Neutrophil (primary cell): ENCODE measurements around the gene RASA2.
"Not testable (repeated sequence)": the region's sequence is repeated elsewhere in the genome, so short reads cannot be mapped to it uniquely, and the experiment has no call there.

Source experiments
- H3K27ac ChIP-seq: fragments of 200-600 bp; sonication (generic); 2 replicates; pipeline ENCODE4 v1.5.1; 2016; ENCODE audit warnings: mild to moderate bottlenecking, moderate library complexity
- H3K27me3 ChIP-seq: fragments of 200-600 bp; sonication (generic); 2 replicates; pipeline ENCODE4 v1.6.0; 2016; ENCODE audit warnings: mild to moderate bottlenecking
- H3K36me3 ChIP-seq: fragments of 200-600 bp; sonication (generic); 2 replicates; pipeline ENCODE4 v1.5.1; 2017
- H3K4me1 ChIP-seq, 2 experiments: fragments of 200-600 bp in 1 of 2; sonication (generic) in 1 of 2; 1 replicate in 1 of 2; 2 replicates in 1 of 2; pipeline versions ENCODE4 v1.5.1 to v1.6.1; 2013 to 2016; ENCODE audit warnings: low read depth in 1 of 2, low read length in 1 of 2, mild to moderate bottlenecking in 1 of 2, moderate library complexity in 1 of 2; ENCODE audit not compliant: control insufficient read depth in 1 of 2, insufficient read depth in 1 of 2
- H3K4me3 ChIP-seq, 2 experiments: fragments of 200-600 bp in 1 of 2; sonication (generic) in 1 of 2; 1 replicate in 1 of 2; 2 replicates in 1 of 2; pipeline ENCODE4 v1.5.1; 2013 to 2016; ENCODE audit warnings: low read depth in 1 of 2, low read length in 1 of 2, mild to moderate bottlenecking in 1 of 2, moderate library complexity in 1 of 2
- H3K9me3 ChIP-seq: fragments of 200-600 bp; sonication (generic); 2 replicates; pipeline ENCODE4 v1.5.1; 2016
- CTCF ChIP-seq: fragments of 200-600 bp; sonication (generic); IDR thresholded peaks from 2 replicates; pipeline ENCODE4 v1.5.1; 2016; ENCODE audit warnings: antibody characterized with exemption

RASA2 gene

DNA sequence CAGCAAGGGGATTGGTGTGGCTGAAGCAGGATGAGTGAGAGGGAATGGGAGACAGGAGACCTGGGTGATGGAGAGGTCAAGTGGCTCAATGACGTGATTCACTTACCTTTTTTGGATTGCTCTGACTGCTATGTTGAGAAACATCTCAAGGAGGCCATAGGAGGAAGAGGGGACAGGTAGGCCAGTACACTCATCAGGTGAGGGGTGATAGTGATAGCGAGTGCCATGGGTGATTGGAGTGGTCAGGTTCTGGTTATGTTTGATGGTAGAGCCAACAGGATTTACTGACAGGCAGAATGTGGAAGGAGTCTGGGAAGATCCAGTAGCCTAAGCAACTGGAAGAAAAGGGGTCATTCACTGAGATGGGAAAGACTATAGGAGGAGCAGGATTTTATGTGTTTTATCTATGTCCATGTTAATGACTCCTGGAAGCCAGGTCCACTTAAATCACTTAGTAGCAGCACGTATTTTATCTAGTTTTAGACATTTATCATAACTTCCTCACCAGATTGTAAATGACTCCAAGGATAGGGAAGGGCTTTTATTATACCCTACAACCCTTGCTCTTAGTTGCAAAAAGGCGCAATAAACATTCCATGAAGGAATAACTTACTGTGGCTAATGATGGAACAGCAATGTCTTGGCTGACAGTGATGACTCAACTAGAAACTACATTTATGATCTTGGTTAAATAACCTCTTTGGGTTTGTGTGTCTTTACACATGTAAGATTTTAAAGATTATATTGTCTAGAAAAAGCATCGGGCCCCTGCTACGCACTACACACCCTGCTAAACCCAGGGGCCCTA, 131.5 kb downstream of the RASA2 start:
- H3K4me3 ChIP-seq: no peak overlapping the region
- no peak for TF ChIP-seq CTCF
- no peaks in the 10 kb centered on the region for H3K27me3 ChIP-seq
- H3K27ac ChIP-seq: no peak overlapping the region
- no peaks in the 10 kb centered on the region for H3K9me3 ChIP-seq
- peaks cover 23% of the 10 kb centered on the region for H3K36me3 ChIP-seq
- no peaks in the 10 kb centered on the region for H3K4me1 ChIP-seq

DNA sequence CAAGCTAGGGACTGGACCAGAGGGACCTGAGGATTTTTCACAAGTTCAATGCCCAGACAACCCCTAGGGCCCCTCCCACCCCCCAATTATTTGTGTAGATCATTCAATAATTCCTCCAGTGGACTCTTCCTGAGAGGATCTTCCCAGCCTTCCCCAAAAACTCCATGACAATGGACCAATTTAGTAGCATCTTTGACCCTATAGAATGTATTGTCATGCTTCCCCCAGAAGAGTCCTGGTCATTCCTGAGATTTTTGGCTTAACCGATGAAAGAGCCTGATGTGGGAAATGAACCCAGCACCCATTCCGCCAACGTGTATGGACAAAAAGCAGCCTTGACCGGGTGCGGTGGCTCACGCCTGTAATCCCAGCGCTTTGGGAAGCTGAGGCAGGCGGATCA, 132.1 kb downstream of the RASA2 start:
- H3K27ac ChIP-seq: no peak overlapping the region
- TF ChIP-seq CTCF: no peak
- H3K4me3 ChIP-seq: no peak overlapping the region
- no peaks in the 10 kb centered on the region for H3K4me1 ChIP-seq
- H3K36me3 ChIP-seq: peaks cover 18% of the 10 kb centered on the region
- H3K27me3 ChIP-seq: no peaks in the 10 kb centered on the region
- H3K9me3 ChIP-seq: no peaks in the 10 kb centered on the region

GRCh38 chr3:141619450-141619849, 132.6 kb downstream of the RASA2 start:
- Histone ChIP-seq H3K4me1 (no peaks in the 10 kb centered on the region), H3K27me3 (no peaks in the 10 kb centered on the region), H3K9me3 (no peaks in the 10 kb centered on the region), H3K36me3 (peaks cover 13% of the 10 kb centered on the region), H3K27ac (no peak overlapping the region), H3K4me3 (no peak overlapping the region)
- no peak for TF ChIP-seq CTCF

DNA sequence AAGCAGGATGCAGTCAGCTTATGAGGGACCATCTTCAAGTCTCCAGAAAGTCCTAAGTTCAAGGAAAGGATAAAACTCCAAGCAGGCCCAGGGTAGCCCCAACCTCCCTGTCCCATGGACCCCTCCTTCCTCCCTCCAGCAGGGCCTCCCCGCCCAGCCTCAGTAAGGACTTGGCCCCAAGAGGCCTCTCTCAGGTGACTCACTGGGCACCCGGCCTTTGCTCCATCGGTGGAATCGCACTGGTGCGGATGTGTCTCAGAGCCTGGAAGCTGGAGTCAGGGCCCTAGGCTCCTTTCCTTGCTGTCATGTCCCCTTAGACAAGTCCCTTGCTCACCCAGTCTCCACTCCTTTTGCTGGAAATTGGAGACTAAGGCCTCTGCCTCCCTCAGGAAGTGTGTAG, 136.9 kb downstream of the RASA2 start:
- Histone ChIP-seq H3K36me3 (no peaks in the 10 kb centered on the region), H3K27ac (no peak overlapping the region), H3K9me3 (no peaks in the 10 kb centered on the region), H3K4me1 (no peaks in the 10 kb centered on the region), H3K4me3 (no peak overlapping the region), H3K27me3 (no peaks in the 10 kb centered on the region)
- no peak for TF ChIP-seq CTCF

DNA sequence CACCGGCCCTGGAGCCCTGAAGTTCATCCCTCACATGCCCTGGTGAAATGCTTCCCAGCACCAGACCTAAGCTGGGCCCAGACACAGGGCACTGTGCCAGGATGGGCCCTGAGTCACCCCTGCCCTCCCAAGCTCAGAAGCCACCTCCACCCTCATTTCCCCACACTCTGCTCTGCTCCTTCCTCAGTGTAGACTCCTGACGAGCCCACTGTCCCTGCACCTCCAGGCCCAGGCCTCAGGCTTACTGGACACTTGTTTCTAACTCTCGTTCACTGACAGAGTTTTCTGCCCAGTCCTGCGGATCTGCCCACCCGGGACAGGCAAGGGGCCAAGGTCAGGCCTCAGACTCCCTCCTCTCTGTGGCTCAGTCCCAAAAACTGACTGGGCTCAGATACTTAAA, 138.7 kb downstream of the RASA2 start:
- no peak for TF ChIP-seq CTCF
- H3K4me1 ChIP-seq: no peaks in the 10 kb centered on the region
- no peak overlapping the region for H3K27ac ChIP-seq
- no peaks in the 10 kb centered on the region for H3K27me3 ChIP-seq
- H3K4me3 ChIP-seq: no peak overlapping the region
- no peaks in the 10 kb centered on the region for H3K36me3 ChIP-seq
- no peaks in the 10 kb centered on the region for H3K9me3 ChIP-seq

DNA sequence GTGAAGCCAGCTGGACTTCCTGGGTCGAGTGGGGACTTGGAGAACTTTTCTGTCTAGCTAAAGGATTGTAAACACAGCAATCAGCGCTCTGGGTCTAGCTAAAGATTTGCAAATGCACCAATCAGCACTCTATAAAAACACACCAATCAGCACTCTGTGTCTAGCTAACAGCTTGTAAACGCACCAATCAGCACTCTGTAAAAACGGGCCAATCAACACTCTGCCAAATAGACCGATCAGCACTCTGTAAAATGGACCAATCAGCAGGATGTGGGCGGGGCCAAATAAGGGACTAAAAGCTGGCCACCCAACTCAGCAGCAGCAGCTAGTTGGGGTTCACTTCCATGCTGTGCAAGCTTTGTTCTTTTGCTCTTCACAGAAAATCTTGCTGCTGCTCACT, 141.5 kb downstream of the RASA2 start:
- not testable (repeated sequence) for H3K27me3 ChIP-seq, H3K4me1 ChIP-seq, H3K4me3 ChIP-seq, H3K36me3 ChIP-seq, H3K27ac ChIP-seq, H3K9me3 ChIP-seq

DNA sequence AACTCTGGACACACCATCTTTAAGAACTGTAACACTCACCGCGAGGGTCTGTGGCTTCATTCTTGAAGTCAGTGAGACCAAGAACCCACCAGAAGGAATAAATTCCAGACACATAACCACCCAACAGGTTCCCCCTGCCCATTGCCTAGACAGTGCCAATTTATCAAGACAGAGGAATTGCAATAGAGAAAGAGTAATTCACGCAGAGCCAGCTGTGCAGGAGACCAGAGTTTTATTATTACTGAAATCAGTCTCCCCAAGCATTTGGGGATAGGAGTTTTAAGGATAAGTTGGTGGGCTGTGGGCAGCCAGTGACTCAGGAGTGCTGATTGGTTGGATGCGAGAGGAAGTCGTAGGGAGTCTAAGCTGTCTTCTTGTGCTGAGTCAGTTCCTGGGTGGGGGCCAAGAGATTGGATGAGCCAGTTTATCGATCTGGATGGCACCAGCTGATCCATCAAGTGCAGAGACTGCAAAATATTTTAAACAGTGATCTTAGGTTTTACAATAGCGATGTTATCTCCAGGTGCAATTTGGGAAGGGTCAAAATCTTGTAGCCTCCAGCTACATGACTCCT, 142.1 kb downstream of the RASA2 start:
- not testable (repeated sequence) for H3K36me3 ChIP-seq, H3K4me3 ChIP-seq, H3K27ac ChIP-seq, H3K9me3 ChIP-seq, H3K4me1 ChIP-seq, H3K27me3 ChIP-seq
